Measurements from ENCODE around the gene ATOH7. TPM values are rescaled to one million over a fixed set of nuclear protein-coding genes. Genes with fewer than 3 reads are reported as not detected.

The ATOH7 gene
- polyA plus RNA-seq, 1 donor (not counting 4 experiments of a cell fraction or from before 2014, with no cell fraction given) = not detected

GRCh38 chr10:68269562-68270290 lies 37.8 kb upstream of the ATOH7 start:
- dilution Hi-C loops (cut with MboI; ENCODE audit: extremely low pct_ligation_motif_present, low sequenced_read_pairs) = no loop called here
- FAIRE-seq = no peak

GRCh38 chr10:68261132-68261856 lies 29.4 kb upstream of the ATOH7 start:
- no peak for DNase-seq (ENCODE audit: low read depth, low spot score)
- no peak for FAIRE-seq
- no peaks in the 10 kb centered on the region for H3K27me3 ChIP-seq (ENCODE audit: control insufficient read depth, extremely low read depth, insufficient read depth, low read length)
- no peaks in the 10 kb centered on the region for H3K4me1 ChIP-seq (ENCODE audit: control insufficient read depth, extremely low read depth, insufficient read depth, low read length)
- TF ChIP-seq, protein P1, sequence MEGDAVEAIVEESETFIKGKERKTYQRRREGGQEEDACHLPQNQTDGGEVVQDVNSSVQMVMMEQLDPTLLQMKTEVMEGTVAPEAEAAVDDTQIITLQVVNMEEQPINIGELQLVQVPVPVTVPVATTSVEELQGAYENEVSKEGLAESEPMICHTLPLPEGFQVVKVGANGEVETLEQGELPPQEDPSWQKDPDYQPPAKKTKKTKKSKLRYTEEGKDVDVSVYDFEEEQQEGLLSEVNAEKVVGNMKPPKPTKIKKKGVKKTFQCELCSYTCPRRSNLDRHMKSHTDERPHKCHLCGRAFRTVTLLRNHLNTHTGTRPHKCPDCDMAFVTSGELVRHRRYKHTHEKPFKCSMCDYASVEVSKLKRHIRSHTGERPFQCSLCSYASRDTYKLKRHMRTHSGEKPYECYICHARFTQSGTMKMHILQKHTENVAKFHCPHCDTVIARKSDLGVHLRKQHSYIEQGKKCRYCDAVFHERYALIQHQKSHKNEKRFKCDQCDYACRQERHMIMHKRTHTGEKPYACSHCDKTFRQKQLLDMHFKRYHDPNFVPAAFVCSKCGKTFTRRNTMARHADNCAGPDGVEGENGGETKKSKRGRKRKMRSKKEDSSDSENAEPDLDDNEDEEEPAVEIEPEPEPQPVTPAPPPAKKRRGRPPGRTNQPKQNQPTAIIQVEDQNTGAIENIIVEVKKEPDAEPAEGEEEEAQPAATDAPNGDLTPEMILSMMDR (optimal IDR thresholded peaks at IDR 0.05 in 1 of 3, IDR thresholded peaks at IDR 0.05 in 1 of 3, conservative IDR thresholded peaks at IDR 0.05 in 1 of 3; ENCODE audit: extremely low read depth in 1 of 3, insufficient read depth in 2 of 3, low read length in 3 of 3) = no peak
- TF ChIP-seq EZH2 (IDR thresholded peaks at IDR 0.05; ENCODE audit: low read length) = no peak
- no peak overlapping the region for H3K27ac ChIP-seq (ENCODE audit: control insufficient read depth, insufficient read depth, low read length)
- H3K4me3 ChIP-seq (ENCODE audit: control insufficient read depth in 2 of 3, extremely low read depth in 1 of 3, insufficient read depth in 2 of 3, low read depth in 1 of 3, low read length in 3 of 3) = no peak overlapping the region
- dilution Hi-C loops (cut with MboI; ENCODE audit: extremely low pct_ligation_motif_present, low sequenced_read_pairs) = no loop called here
- H3K9me1 ChIP-seq (ENCODE audit: control insufficient read depth, extremely low read depth, insufficient read depth, low read length) = no peaks in the 10 kb centered on the region
- H3K79me2 ChIP-seq (ENCODE audit: control insufficient read depth, insufficient read depth, low read length) = no peaks in the 10 kb centered on the region
- H2AFZ ChIP-seq (ENCODE audit: control insufficient read depth, low read length) = no peak overlapping the region
- H3K9ac ChIP-seq (ENCODE audit: control insufficient read depth, extremely low read depth, insufficient read depth, low read length) = no peak overlapping the region
- no peaks in the 10 kb centered on the region for H3K9me3 ChIP-seq (ENCODE audit: control insufficient read depth, low read depth, low read length)
- H4K20me1 ChIP-seq (ENCODE audit: control insufficient read depth, extremely low read depth, insufficient read depth, low read length) = no peaks in the 10 kb centered on the region
- no peaks in the 10 kb centered on the region for H3K36me3 ChIP-seq (ENCODE audit: control insufficient read depth in 2 of 2, extremely low read depth in 1 of 2, insufficient read depth in 2 of 2, low read length in 2 of 2)
- no peak overlapping the region for H3K4me2 ChIP-seq (ENCODE audit: control insufficient read depth, extremely low read depth, insufficient read depth, low read depth, low read length)

More at GRCh38 chr10:68269562-68270290, 37.8 kb upstream of the ATOH7 start:
- Histone ChIP-seq H3K79me2 (ENCODE audit: control insufficient read depth, insufficient read depth, low read length) (no peaks in the 10 kb centered on the region), H3K9me1 (ENCODE audit: control insufficient read depth, extremely low read depth, insufficient read depth, low read length) (no peaks in the 10 kb centered on the region), H3K4me1 (ENCODE audit: control insufficient read depth, extremely low read depth, insufficient read depth, low read length) (no peaks in the 10 kb centered on the region), H3K9me3 (ENCODE audit: control insufficient read depth, low read depth, low read length) (no peaks in the 10 kb centered on the region), H3K4me3 (ENCODE audit: control insufficient read depth in 2 of 3, extremely low read depth in 1 of 3, insufficient read depth in 2 of 3, low read depth in 1 of 3, low read length in 3 of 3) (no peak overlapping the region), H3K4me2 (ENCODE audit: control insufficient read depth, extremely low read depth, insufficient read depth, low read depth, low read length) (no peak overlapping the region), H3K9ac (ENCODE audit: control insufficient read depth, extremely low read depth, insufficient read depth, low read length) (no peak overlapping the region), H3K27ac (ENCODE audit: control insufficient read depth, insufficient read depth, low read length) (no peak overlapping the region), H2AFZ (ENCODE audit: control insufficient read depth, low read length) (no peak overlapping the region), H3K36me3 (ENCODE audit: control insufficient read depth in 2 of 2, extremely low read depth in 1 of 2, insufficient read depth in 2 of 2, low read length in 2 of 2) (no peaks in the 10 kb centered on the region), H3K27me3 (ENCODE audit: control insufficient read depth, extremely low read depth, insufficient read depth, low read length) (no peaks in the 10 kb centered on the region), H4K20me1 (ENCODE audit: control insufficient read depth, extremely low read depth, insufficient read depth, low read length) (no peaks in the 10 kb centered on the region)
- DNase-seq (ENCODE audit: low read depth, low spot score) = no peak
- TF ChIP-seq, protein P1 (optimal IDR thresholded peaks at IDR 0.05 in 1 of 3, IDR thresholded peaks at IDR 0.05 in 1 of 3, conservative IDR thresholded peaks at IDR 0.05 in 1 of 3; ENCODE audit: extremely low read depth in 1 of 3, insufficient read depth in 2 of 3, low read length in 3 of 3) = no peak
- no peak for TF ChIP-seq EZH2 (IDR thresholded peaks at IDR 0.05; ENCODE audit: low read length)

All from keratinocyte (primary cell).